GM12873 (cell line): ENCODE data around the gene SLC12A9.

Experiments
- CTCF ChIP-seq: IDR thresholded peaks from 2 replicates; pipeline ENCODE4 v1.5.1; 2012; ENCODE audit warnings: low read depth, mild to moderate bottlenecking, moderate library complexity, low read length, control low read depth; ENCODE audit not compliant: insufficient read depth; ENCODE audit errors: missing control alignments

SLC12A9 gene

GRCh38 chr7:100875356-100875751 is 22.8 kb downstream of the SLC12A9 start:
- TF ChIP-seq CTCF: no peak

- TF ChIP-seq CTCF: no peak
These were observed 25.5 kb downstream of the SLC12A9 start for GRCh38 chr7:100878013-100878412.

- TF ChIP-seq CTCF: no peak
These were observed 26.2 kb downstream of the SLC12A9 start for GRCh38 chr7:100878685-100879084.

- TF ChIP-seq CTCF: no peak
These were observed 27.3 kb downstream of the SLC12A9 start for GRCh38 chr7:100879685-100880261.

GRCh38 chr7:100880645-100881044 is 28.1 kb downstream of the SLC12A9 start:
- TF ChIP-seq CTCF: no peak

- TF ChIP-seq CTCF: no peak
These were observed 28.6 kb downstream of the SLC12A9 start for GRCh38 chr7:100881136-100881535.

GRCh38 chr7:100882201-100882600 is 29.7 kb downstream of the SLC12A9 start:
- no peak for TF ChIP-seq CTCF
